GM19463 (cell line): ENCODE results near the gene CEP112.

Experiments
- ATAC-seq: cut with Tn5 transposase; IDR thresholded peaks from one replicate; pipeline ENCODE4 v1.9.1; 2021; ENCODE audit warnings: mild to moderate bottlenecking, moderate library complexity; ENCODE audit not compliant: unreplicated experiment

The CEP112 gene

DNA sequence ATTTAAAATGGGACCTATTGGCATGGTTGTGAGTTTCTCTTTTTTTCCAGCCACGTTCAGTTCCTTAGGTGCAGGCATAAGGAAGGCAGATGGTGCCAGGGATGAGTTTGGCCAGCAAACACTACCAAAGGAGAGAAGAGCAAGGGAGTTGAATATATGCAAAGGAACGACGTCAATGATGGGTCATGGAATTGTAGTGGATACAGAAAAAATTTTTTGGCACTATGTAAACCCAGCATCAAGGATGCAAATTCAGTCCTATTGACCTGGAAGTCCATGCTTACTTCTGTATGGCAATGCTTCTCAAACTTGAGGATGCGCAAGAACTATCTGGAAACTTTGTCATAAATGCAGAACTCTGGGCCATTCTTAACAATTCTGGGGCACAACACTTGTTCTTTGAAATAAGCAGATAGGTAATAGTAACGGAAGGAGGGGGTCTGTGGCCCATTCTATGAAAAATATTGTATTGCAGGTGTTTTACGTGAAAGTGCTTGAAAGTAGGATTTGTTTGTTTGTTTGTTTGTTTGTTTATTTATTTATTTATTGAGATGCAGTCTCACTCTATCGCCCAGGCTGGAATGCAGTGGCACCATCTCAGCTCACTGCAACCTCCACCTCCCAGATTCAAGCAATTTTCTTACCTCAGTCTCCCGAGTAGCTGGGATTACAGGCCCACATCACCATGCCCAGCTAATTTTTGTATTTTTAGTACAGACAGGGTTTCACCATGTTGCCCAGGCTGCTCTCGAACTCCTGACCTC, 19.3 kb upstream of the CEP112 start:
- ATAC-seq, result no peak

DNA sequence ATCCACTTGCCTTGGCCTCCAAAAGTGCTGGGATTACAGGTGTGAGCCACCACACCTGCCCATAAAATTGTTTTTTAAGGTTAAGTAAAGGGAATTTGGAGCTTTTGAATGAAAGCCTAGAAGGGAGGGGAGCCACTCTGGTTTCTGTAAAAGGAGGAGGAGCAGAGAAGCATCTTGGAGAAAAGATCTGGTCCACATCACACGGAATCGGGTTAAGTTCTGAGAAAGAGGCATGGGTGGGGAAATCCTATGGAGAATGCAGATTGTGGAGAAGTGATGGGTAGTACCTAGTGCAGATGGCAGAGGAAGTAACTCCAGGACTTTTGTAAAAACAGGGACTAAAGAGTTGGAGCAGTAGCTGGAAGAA, 18.3 kb upstream of the CEP112 start:
- no peak for ATAC-seq

DNA sequence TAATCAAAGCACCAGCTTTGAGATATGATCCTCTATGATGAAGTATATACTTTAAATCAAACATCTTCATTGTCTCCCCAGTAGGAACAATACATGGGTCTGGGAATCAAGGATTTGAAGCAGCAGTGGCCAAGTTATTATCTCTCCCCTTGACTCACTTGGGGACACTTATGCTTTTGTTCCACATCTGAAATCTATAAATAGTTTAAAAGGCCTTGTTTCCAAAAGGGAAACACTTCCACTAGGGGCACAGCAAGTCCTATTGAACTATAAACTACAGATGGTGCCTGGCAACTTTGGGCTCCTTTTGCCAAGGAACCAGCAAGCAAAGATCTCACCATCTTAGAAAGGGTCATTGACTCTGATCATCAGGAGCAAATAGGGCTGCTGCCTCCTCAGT, 16.0 kb upstream of the CEP112 start:
- no peak for ATAC-seq

DNA sequence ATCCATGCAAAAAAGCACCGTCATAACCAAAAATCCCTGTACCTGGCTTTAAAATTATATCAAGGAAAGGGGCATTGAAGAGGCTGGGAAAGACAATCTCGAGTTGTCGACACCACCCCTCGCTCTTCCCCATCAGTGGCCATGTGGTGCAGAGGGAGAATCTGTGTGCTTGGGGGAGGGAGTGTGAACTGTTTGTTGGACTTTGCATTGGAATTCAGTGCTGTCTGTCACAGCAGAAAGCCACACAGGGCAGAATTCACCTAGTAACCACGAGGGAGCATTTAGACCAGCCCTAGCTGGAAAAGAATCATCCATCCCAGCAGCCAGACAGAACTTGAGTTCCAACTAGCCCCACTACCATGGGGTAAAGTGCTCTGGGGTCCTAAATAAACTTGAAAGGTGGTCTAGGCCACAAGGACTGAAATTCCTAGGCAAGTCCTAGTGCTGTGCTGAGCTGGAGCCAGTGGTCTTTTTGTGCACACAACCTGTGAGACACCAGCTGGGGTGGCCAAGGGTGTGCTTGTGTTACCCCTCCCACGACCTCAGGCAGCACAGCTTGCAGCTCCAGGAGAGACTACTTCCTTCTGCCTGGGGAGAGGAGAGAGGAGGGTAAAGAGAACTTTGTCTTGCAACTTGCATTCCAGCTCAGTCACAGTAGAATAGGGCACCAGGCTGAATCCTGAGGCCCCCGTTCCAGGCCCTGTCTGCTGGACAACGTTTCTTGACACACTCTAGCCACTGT, 11.5 kb upstream of the CEP112 start:
- no peak for ATAC-seq

DNA sequence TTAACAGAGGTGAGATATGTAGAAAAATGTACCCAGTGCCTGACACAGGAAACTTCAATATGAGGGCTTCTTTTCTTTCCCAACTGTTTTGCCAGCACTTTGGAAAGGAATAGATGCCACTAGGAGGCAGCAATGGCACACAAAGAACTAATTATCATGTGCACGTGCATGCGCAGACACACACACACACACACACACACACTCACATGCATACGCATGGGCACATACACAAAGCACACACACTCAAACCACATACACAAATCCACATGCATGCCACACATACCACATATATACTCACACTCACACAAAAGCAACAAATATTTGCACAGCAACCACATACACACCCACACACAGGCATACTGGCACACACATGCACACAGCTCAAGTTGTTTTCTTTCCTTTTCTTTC, 8.8 kb upstream of the CEP112 start:
- no peak for ATAC-seq

DNA sequence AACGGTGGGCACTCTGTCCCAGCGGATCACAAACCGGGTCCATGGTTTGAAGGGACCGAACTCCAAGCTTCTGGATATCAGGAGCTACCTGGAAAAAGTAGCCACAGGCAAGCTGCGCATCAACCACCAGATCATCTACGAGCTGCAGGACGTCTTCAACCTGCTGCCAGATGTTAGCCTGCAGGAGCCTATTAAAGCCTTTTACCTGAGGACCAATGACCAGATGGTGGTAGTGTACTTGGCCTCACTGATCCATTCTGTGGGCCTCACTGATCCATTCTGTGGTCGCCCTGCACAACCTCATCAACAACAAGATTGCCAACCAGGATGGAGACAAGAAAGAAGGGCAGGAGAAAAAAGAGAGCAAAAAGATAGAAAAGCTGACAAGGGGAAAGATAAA, 6.3 kb upstream of the CEP112 start:
- no peak for ATAC-seq

DNA sequence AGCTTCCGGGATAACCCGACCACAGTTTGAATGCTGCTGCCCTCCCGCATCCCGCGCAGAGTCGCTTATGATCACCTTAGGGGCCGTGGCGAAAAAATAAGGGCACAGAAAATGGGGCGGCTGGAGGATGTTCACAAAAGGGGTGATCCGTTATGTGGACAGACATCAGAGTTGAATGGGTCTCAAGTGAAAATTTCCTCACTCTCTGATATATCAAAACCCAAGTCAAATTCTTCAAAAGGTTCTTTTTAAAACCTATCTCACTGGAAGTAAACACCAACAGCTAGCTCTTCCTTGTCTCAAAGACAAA, 400 bp upstream of the CEP112 start:
- no peak for ATAC-seq

DNA sequence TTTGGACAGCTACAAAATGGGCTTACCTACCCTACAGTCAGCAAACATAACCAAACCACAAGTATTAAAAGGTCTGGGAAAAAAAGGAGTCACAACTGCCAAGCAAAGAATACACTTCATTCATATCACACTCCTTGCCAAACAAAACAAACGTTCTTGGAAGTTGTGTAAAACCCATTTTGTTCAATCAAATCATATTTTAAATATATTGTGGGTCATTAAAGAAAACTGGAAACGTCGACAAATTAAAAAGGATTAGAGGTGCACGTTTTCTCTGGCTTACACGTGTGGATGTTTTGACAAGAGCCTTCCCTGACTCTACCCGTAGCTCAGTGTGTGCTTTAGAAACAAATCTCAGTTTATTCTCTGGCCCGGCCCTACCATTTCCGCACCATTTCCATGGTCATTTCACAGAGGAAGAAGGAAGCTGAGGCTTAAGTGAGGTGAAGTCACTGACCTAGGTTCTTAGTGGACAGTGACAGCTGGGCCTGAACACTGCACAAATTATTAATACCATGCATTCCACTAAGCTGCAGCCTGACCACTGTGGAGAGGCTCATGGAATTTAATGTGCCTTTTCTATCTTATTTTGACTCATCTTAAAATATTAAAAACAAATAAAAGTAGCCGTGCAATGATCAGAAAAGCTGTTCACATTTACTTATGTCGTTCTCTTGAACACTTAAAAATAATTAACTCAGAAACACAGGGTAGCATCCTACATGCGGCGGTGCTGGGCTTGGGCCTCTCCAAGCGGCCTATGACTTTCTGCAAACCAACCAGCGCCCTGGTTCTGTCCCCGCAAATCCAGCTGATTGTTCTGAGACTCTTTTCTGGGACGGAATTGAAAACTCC, 968 bp downstream of the CEP112 start:
- ATAC-seq, result no peak

DNA sequence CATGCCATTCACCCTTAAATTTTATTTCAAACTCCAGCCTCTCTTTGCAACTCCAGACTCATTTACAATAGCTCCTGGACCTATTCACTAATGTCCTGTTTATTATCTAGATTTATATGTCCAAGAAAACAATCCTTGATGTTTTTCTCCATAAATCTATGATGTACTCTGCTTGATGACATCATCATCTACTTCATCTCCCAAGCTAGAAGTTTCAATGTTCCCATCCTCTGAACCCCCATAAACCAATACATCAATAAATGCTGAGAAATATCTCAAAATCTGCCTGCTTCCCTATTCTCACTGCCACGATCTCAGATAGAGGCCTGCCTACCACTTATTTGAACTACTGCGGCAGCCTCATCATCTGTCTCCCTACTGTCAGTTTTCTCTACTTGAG, 4.2 kb downstream of the CEP112 start:
- ATAC-seq, result no peak

DNA sequence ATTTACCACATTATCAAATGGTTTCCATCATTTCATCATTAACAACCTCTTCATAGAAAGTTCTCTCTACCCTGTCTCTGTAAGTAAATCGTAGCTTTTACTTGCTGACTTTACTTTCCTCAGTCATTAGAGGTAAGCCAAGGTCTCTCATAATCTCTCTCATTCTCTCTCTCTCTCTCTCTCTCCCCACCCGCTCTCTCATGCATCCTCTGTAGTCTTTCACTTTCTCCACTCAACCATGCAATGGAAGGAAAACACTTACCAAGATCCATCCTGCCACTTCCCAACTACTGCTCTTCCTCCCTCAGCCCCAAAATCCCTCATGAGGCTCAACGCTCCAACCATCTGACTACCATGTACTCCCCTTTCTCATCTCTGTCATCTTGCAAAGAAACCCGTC, 6.1 kb downstream of the CEP112 start:
- ATAC-seq, result no peak

DNA sequence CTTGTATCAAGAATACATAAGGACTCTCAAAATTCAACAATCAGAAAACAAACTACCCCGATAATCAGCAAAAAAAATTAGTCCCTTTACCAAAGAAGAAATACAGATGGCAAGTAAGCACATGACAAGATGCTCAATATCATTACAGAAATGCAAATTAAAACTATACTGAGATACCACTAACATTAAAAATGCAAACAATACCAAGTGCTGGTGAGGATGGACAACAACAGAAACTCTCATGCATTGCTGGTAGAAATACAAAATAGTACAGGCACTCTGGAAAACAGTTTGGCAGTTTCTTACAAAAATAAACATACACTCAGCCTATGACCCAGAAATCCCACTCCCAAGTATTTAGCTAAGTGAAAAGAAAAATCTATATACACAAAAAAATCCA, 7.5 kb downstream of the CEP112 start:
- ATAC-seq, result no peak

DNA sequence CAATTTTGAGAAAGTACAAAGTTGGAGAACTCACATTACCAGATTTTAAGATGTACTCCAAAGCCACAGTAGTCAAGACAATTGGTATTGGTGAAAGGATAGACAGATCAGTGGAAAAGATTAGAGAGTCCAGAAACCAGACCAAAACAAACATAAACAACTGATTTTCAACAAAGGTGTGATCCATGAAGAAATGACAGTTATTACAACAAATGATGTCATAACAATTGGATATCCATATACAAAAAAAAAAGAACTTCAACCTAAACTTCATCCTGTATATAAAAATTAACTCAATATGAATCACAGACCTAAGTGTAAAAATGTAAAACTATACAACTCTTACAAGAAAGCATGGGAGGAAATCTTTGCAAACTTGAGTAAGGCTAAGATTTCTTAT, 8.4 kb downstream of the CEP112 start:
- ATAC-seq, result no peak

DNA sequence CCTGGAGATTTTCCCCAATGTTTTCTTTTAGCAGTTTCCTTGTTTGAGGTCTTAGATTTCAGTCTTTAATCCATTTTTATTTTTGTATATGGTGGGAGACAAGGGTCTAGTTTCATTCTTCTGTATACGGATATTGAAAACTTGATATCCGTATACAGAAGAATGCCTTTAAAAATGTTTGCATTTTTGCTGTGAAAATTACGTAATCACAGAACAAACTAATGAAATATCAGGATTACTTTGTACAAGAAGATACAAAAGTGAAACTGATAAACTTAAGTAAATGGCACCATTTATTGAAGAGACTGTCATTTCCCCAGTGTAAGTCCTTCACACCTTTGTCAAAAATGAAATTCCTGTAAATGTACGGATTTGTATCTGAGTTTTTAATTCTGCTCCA, 13.3 kb downstream of the CEP112 start:
- ATAC-seq, result no peak

DNA sequence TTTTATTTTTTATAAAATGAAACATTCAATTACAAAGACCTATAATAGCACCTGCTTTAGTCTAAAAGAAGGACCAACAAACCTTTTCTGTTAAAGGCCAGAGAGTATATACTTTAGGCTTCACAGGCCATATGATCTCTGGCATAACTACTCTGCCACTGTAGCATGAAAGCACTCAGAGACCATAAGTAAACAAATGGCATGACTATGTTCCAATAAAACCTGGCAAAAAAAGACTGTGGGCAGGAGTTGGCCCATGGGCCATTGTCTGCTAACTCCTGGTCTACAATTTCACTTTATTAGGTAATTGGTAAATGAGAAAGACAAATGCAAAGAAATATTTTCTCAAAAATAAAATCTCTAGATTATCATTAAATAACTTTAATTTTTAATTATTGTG, 14.9 kb downstream of the CEP112 start:
- ATAC-seq, result no peak

DNA sequence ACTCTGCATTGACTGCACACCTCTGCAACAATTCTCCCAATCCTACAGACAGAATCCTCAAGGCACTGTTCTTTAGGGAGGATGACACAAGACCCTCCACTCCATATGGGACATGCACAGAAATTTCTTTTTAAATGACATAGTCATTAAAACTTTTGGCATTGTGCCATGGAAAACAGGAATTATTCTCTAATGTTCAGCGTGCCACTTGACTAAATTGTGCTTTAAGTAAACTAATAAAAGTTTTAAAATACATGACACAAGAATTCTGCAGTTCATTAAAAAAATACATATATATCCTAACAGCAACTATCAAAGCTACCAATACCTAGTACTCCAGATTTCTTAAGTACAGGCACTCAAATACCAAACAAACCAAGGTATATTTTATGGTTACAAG, 16.0 kb downstream of the CEP112 start:
- ATAC-seq, result no peak

DNA sequence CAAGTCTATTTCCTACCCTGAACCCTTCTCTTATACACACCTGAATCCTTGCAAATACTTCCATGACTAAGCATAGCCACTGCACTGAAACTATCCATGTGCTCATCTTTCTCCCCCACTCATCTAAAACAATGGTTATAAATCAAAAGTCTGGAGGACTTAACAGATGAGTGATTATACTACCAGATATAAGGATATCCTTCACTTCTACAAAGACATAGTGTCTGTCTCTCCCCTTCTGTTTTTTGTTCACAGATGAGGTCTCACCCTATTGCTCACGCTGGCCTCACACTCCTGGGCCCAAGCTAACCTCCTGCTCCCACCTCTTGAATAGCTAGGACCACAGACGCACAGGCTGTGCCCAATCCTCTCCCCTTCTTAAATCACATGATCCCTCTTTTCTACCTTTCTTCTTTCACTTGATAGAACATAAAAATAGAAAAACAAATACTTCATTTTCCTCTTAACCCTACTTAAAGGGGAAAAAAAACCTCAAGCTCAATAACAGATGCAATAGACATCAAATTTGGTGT, 19.2 kb downstream of the CEP112 start:
- ATAC-seq, result no peak

DNA sequence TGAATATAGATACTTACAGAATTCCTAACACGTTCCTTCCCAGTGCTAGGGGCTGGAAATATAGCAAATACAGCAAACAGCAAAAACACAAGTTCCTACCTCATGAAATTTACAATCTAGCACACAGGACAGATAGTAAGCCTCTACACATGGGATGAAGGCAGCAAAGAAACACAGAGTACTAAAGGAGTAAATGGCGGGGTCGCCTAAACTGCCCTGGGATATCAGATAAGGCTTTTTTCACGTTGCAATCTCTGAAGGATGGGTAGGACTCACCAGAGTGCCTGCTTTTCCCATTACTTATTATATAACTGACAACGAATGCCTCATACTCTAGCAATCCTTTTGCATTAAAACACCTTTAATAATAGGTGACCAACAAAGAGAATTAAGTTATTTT, 19.8 kb downstream of the CEP112 start:
- no peak for ATAC-seq

DNA sequence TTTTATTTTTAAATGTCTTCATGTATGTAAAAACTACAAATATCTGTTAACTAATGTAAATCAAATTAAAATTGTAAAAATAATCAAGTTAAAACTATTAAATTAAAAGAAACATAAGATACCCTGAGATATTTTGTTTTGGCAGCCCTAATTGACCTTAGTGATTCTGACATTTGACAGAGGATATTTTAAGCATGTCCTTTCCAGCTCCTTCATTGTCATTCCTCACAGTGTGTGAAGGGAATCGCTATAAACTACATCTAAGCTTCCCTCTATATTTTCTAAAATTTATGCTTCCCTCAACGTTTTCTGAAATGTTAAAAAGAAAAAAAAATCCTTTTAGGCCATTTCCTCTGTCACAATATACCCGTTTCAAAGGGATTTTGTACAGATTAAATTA, 20.2 kb downstream of the CEP112 start:
- ATAC-seq, result no peak

DNA sequence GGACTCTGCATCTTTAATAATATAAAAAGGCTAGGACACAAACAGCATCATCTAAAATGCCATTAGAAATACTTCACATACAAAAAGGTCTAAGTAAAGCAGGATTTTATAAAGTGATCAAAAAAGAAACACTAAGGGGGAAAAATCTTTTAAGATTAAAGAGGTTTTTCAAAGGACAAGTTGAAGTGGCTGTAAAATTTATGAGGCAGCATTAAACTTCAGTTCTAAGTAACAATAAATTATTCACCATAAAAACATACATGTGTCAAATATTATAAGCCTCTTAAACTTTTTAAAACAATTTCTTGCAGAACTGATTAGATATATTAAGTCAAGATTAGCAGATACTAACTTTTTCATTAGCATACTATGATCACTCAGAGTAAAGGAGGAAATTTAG, 20.8 kb downstream of the CEP112 start:
- no peak for ATAC-seq

DNA sequence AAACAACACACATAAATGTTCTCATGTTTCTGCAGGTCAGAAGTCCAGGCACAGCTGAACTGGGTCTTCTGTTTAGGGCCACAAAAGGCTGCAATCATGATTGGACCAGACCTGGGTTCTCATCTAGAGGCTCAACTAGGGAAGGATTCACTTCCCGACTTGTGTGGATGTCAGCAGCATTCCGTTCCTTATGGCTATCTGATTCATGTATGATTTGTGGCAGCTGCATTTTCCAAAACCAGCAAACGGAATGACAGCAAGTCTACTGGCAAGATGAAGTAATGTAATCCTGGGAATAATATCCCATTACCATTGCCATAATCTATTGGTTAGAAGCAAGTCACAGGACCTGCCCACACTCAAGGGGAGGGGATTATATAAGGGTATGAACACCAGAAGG, 22.1 kb downstream of the CEP112 start:
- ATAC-seq, result no peak

DNA sequence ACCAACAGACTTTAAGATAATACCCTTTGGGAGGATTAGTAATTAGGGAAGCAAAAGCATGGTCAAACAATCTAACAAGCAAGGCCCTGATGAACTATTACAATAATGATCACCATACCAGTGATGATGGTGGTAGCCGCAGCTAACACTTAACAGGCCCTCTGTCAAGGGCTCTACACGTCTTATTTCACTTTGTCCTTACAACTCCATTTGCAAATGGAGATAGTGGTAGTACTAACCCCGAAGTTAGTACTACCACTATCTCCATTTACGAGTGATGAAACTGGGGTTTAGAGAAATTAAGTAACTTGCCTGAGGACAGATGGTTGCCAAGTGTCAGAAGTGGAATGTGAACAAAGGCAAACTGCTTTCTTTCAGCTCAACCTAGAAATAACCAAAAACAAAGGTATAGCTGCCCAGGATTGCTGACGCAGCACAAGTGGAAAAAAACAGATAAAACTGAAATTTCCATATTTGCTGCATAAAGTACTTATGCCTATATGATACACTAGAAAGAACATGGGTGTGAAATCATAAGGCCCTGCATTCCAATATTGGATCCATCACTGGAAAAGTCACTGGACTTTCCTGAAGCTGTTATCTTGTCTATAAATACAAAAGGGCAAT, 24.6 kb downstream of the CEP112 start:
- no peak for ATAC-seq
